HepG2 (cell line): Measurements from ENCODE around the gene POLDIP3. TPM values are rescaled to one million over a fixed set of nuclear protein-coding genes. Genes with fewer than 3 reads are reported as not detected.

Experiments
- ARNTL ChIP-seq: sonication (generic); formaldehyde crosslinking; IDR thresholded peaks from 2 replicates; pipeline ENCODE4 v1.4.0; 2020; ENCODE audit warnings: mild to moderate bottlenecking, missing genetic modification reagents
- FOXK1 ChIP-seq: sonication (generic); formaldehyde crosslinking; IDR thresholded peaks from 2 replicates; pipeline ENCODE4 v1.4.0; 2020; ENCODE audit warnings: low read depth, missing genetic modification reagents, borderline replicate concordance
- HNRNPK ChIP-seq: fragments of 200-400 bp; formaldehyde crosslinking; IDR thresholded peaks from 2 replicates; pipeline ENCODE4 v1.6.1; 2018; ENCODE audit warnings: low read length, low read depth, moderate library complexity, mild to moderate bottlenecking; ENCODE audit not compliant: poor library complexity, severe bottlenecking
- JUNB ChIP-seq: sonication (generic); formaldehyde crosslinking; IDR thresholded peaks from 2 replicates; pipeline ENCODE4 v1.8.0; 2022; ENCODE audit warnings: missing genetic modification reagents, mild to moderate bottlenecking, borderline replicate concordance
- KAT8 ChIP-seq: IDR thresholded peaks from 2 replicates; pipeline ENCODE4 v1.6.1; 2016; ENCODE audit warnings: missing genetic modification reagents, missing compliant biosample characterization
- KDM4B ChIP-seq: sonication (generic); formaldehyde crosslinking; IDR thresholded peaks from 2 replicates; pipeline ENCODE4 v1.4.0; 2020; ENCODE audit warnings: missing genetic modification reagents
- KDM6A ChIP-seq: IDR thresholded peaks from 2 replicates; pipeline ENCODE4 v1.6.1; 2016; ENCODE audit warnings: low read depth
- PAWR ChIP-seq: sonication (generic); formaldehyde crosslinking; IDR thresholded peaks from 2 replicates; pipeline ENCODE4 v1.4.0; 2020; ENCODE audit warnings: missing genetic modification reagents, mild to moderate bottlenecking, borderline replicate concordance
- PHF21A ChIP-seq: sonication (generic); formaldehyde crosslinking; IDR thresholded peaks from 2 replicates; pipeline ENCODE4 v1.5.0; 2020; ENCODE audit warnings: mild to moderate bottlenecking, missing genetic modification reagents
- POLR2G ChIP-seq: fragments of 200-400 bp; formaldehyde crosslinking; IDR thresholded peaks from 2 replicates; pipeline ENCODE4 v1.6.1; 2018; ENCODE audit warnings: mild to moderate bottlenecking, low read depth, low read length, moderate library complexity
- SIX1 ChIP-seq: sonication (generic); formaldehyde crosslinking; IDR thresholded peaks from 2 replicates; pipeline ENCODE4 v1.4.0; 2020; ENCODE audit warnings: missing genetic modification reagents, borderline replicate concordance
- TBP ChIP-seq: sonication (generic); formaldehyde crosslinking; IDR thresholded peaks from 2 replicates; pipeline ENCODE4 v1.5.0; 2020; ENCODE audit warnings: missing genetic modification reagents
- ZNF121 ChIP-seq: sonication (generic); formaldehyde crosslinking; IDR thresholded peaks from 2 replicates; pipeline ENCODE4 v1.5.0; 2020; ENCODE audit warnings: mild to moderate bottlenecking, missing genetic modification reagents
- ZNF17 ChIP-seq: sonication (generic); formaldehyde crosslinking; IDR thresholded peaks from 2 replicates; pipeline ENCODE4 v1.5.0; 2020; ENCODE audit warnings: mild to moderate bottlenecking, missing genetic modification reagents
- ZNF331 ChIP-seq: sonication (generic); formaldehyde crosslinking; IDR thresholded peaks from 2 replicates; pipeline ENCODE4 v1.4.0; 2020; ENCODE audit warnings: missing genetic modification reagents
- ZNF382 ChIP-seq: sonication (generic); formaldehyde crosslinking; IDR thresholded peaks from 2 replicates; pipeline ENCODE4 v1.5.0; 2020; ENCODE audit warnings: missing genetic modification reagents, mild to moderate bottlenecking, borderline replicate concordance
- ZNF670 ChIP-seq: sonication (generic); formaldehyde crosslinking; IDR thresholded peaks from 2 replicates; pipeline ENCODE4 v1.8.0; 2022; ENCODE audit warnings: mild to moderate bottlenecking, missing genetic modification reagents, borderline replicate concordance
- ZNF792 ChIP-seq: IDR thresholded peaks from 2 replicates; pipeline ENCODE4 v1.6.1; 2016
- ZSCAN30 ChIP-seq: sonication (generic); formaldehyde crosslinking; IDR thresholded peaks from 2 replicates; pipeline ENCODE4 v1.5.0; 2020; ENCODE audit warnings: mild to moderate bottlenecking, missing genetic modification reagents
- polyA plus RNA-seq, 8 experiments: library from polyadenylated mRNA; depleted of rRNA in 3 of 8; stranded (reverse) in 7 of 8; unstranded in 1 of 8; fragments of >200 nt; fragmentation: Illumina TruSeq in 4 of 8; extraction: Trizol in 4 of 8; gene quantifications; 2 replicates each; pipeline versions ENCODE4 v1.2.1 to v1.2.3, GENCODE V29; 2011 to 2016; ENCODE audit warnings: low read depth in 4 of 8, missing spikeins in 1 of 8, mixed read lengths in 1 of 8; ENCODE audit not compliant: insufficient read depth in 1 of 8
- total RNA-seq, 5 experiments: library from RNA; depleted of rRNA; stranded (reverse); fragments of >200 nt; fragmentation: Illumina TruSeq; extraction: Trizol; gene quantifications; 2 replicates each; pipeline ENCODE4 v1.2.3, GENCODE V29; 2016; ENCODE audit warnings: low read depth in 1 of 5
- TF ChIP-seq, protein P1 (sequence below): sonication (generic); formaldehyde crosslinking; IDR thresholded peaks from 2 replicates; pipeline ENCODE4 v1.8.0; 2022; ENCODE audit warnings: missing genetic modification reagents, low read depth, mild to moderate bottlenecking, borderline replicate concordance
- TF ChIP-seq, protein P2 (sequence below): sonication (generic); formaldehyde crosslinking; IDR thresholded peaks from 2 replicates; pipeline ENCODE4 v1.8.1; 2022; ENCODE audit warnings: low read depth, mild to moderate bottlenecking, missing genetic modification reagents
- TF ChIP-seq, protein P3 (sequence below): sonication (generic); formaldehyde crosslinking; IDR thresholded peaks from 2 replicates; pipeline ENCODE4 v1.4.0; 2020; ENCODE audit warnings: mild to moderate bottlenecking, low read depth, missing genetic modification reagents
- TF ChIP-seq, protein P4 (sequence below): sonication (generic); formaldehyde crosslinking; IDR thresholded peaks from 2 replicates; pipeline ENCODE4 v1.4.0; 2020; ENCODE audit warnings: missing genetic modification reagents

POLDIP3 gene
- total and polyA plus RNA-seq, 2 of the 13 experiments (the other 11 are each of a cell fraction or from before 2014, with no cell fraction given), result 45.8 to 47.4 TPM

DNA sequence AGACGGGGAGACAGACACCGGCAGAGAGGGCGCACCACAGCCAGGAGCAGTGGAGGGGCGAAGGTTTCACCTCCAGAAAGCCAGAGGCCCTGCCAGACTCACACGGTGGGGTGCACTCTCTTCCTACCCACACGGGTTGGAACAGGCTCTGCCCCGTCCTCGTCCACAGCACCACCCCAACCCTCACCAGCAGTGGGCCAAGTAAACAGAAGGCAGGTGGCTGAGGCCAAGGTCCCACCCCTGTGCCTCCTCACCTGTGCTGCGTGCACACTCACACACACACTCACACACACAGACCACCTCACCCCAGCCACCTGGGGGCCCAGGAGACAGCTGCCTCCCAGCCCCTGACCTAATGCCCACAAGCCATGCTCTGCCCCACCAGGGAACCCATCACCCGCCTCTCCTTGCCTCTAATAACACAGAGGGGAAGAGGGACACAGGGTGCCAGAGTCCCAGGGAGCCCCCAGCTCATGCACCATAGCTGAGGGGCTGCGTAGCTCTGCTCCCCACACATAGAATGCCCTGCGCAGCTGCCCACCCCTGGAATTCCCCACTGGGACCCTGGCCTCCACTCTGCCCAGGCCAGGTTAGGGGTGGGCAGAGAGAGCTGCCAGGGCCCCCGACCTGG lies 31.4 kb upstream of the POLDIP3 start (continued):
- no peak for TF ChIP-seq ZNF382 (CRISPR knock-in tag)
- TF ChIP-seq POLR2G, result no peak
- no peak for TF ChIP-seq KDM4B (CRISPR knock-in tag)
- no peak for TF ChIP-seq ZNF17 (CRISPR knock-in tag)
- no peak for TF ChIP-seq ZNF331 (CRISPR knock-in tag)
- no peak for TF ChIP-seq ZNF121
- TF ChIP-seq, protein P1, sequence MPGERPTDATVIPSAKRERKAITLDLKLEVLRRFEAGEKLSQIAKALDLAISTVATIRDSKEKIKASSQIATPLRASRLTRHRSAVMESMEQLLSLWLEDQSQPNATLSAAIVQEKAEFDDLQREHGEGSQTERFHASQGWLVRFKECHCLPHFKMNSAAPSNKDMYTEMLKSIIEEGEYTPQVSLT (CRISPR knock-in tag), result no peak
- TF ChIP-seq, protein P2, sequence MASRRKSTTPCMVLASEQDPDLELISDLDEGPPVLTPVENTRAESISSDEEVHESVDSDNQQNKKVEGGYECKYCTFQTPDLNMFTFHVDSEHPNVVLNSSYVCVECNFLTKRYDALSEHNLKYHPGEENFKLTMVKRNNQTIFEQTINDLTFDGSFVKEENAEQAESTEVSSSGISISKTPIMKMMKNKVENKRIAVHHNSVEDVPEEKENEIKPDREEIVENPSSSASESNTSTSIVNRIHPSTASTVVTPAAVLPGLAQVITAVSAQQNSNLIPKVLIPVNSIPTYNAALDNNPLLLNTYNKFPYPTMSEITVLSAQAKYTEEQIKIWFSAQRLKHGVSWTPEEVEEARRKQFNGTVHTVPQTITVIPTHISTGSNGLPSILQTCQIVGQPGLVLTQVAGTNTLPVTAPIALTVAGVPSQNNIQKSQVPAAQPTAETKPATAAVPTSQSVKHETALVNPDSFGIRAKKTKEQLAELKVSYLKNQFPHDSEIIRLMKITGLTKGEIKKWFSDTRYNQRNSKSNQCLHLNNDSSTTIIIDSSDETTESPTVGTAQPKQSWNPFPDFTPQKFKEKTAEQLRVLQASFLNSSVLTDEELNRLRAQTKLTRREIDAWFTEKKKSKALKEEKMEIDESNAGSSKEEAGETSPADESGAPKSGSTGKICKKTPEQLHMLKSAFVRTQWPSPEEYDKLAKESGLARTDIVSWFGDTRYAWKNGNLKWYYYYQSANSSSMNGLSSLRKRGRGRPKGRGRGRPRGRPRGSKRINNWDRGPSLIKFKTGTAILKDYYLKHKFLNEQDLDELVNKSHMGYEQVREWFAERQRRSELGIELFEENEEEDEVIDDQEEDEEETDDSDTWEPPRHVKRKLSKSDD, result no peak
- TF ChIP-seq ZNF670 (CRISPR knock-in tag), result no peak
- no peak for TF ChIP-seq KDM6A (CRISPR knock-in tag)
- no peak for TF ChIP-seq JUNB
- TF ChIP-seq PHF21A (CRISPR knock-in tag), result peak; percentile 39; the same call in 1 of the 2 replicates
- TF ChIP-seq HNRNPK, result no peak
- no peak for TF ChIP-seq PAWR (CRISPR knock-in tag)
- TF ChIP-seq TBP, result no peak
- no peak for TF ChIP-seq ARNTL
- no peak for TF ChIP-seq KAT8 (CRISPR knock-in tag)
- TF ChIP-seq, protein P3, sequence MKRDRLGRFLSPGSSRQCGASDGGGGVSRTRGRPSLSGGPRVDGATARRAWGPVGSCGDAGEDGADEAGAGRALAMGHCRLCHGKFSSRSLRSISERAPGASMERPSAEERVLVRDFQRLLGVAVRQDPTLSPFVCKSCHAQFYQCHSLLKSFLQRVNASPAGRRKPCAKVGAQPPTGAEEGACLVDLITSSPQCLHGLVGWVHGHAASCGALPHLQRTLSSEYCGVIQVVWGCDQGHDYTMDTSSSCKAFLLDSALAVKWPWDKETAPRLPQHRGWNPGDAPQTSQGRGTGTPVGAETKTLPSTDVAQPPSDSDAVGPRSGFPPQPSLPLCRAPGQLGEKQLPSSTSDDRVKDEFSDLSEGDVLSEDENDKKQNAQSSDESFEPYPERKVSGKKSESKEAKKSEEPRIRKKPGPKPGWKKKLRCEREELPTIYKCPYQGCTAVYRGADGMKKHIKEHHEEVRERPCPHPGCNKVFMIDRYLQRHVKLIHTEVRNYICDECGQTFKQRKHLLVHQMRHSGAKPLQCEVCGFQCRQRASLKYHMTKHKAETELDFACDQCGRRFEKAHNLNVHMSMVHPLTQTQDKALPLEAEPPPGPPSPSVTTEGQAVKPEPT (CRISPR knock-in tag), result no peak
- no peak for TF ChIP-seq SIX1 (CRISPR knock-in tag)
- no peak for TF ChIP-seq ZSCAN30 (CRISPR knock-in tag)
- TF ChIP-seq FOXK1 (CRISPR knock-in tag), result no peak
- TF ChIP-seq ZNF792 (CRISPR knock-in tag), result no peak
- TF ChIP-seq, protein P4, sequence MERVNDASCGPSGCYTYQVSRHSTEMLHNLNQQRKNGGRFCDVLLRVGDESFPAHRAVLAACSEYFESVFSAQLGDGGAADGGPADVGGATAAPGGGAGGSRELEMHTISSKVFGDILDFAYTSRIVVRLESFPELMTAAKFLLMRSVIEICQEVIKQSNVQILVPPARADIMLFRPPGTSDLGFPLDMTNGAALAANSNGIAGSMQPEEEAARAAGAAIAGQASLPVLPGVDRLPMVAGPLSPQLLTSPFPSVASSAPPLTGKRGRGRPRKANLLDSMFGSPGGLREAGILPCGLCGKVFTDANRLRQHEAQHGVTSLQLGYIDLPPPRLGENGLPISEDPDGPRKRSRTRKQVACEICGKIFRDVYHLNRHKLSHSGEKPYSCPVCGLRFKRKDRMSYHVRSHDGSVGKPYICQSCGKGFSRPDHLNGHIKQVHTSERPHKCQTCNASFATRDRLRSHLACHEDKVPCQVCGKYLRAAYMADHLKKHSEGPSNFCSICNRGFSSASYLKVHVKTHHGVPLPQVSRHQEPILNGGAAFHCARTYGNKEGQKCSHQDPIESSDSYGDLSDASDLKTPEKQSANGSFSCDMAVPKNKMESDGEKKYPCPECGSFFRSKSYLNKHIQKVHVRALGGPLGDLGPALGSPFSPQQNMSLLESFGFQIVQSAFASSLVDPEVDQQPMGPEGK (CRISPR knock-in tag), result peak; percentile 8; the same call in 1 of the 2 replicates
